Measurements from ENCODE around the gene SMARCB1. TPM values are rescaled to one million over a fixed set of nuclear protein-coding genes. Genes with fewer than 3 reads are reported as not detected.
"Not testable (repeated sequence)": the region's sequence is repeated elsewhere in the genome, so short reads cannot be mapped to it uniquely, and the experiment has no call there.

The SMARCB1 gene
- total and polyA plus RNA-seq, 2 donors (not counting 1 experiment from before 2014, with no cell fraction given), result 179 to 190 TPM

GRCh38 chr22:23862103-23862502 lies 75.3 kb downstream of the SMARCB1 start:
- ChIA-PET POLR2A (no interaction called here), CTCF (interaction anchor here (0.9 to 1.4 kb wide), 4 partner anchors 12 to 52 kb away, joined by 3 to 7 read pairs (median 3); partner anchors contain the start of gene MIF)
- WGBS (ENCODE audit: insufficient coverage), result 86% methylated on average over 2 of the region's 3 CpGs
- H3K27ac ChIP-seq (ENCODE audit: low read length in 2 of 2), result no peak overlapping the region
- Mint-ChIP-seq H3K4me1 (peaks cover 22% of the 10 kb centered on the region), H3K27me3 (no peaks in the 10 kb centered on the region), H3K9me3 (ENCODE audit: insufficient read depth) (no peaks in the 10 kb centered on the region), H3K27ac (peak overlapping the region; percentile 24), H3K4me3 (no peak overlapping the region)
- no peaks in the 10 kb centered on the region for H3K27me3 ChIP-seq (replicated peaks in 1 of 4; ENCODE audit: control extremely low read depth in 1 of 4, control insufficient read depth in 3 of 4, insufficient read depth in 4 of 4, low read length in 3 of 4)
- H3K9ac ChIP-seq (ENCODE audit: low read length), result no peak overlapping the region
- TF ChIP-seq CTCF (IDR thresholded peaks at IDR 0.05), result peak; percentile 36
- no peak for TF ChIP-seq EZH2 (IDR thresholded peaks at IDR 0.05; ENCODE audit: borderline replicate concordance, insufficient read depth, low read depth, low read length, poor library complexity, severe bottlenecking)
- DNase-seq (peak; percentile 47), ATAC-seq (ENCODE audit: low read depth) (no peak)
- peaks cover 37% of the 10 kb centered on the region for H3K79me2 ChIP-seq (ENCODE audit: control insufficient read depth, insufficient read depth, low read length)
- H3K4me1 ChIP-seq (ENCODE audit: control insufficient read depth in 2 of 2, insufficient read depth in 2 of 2, low read length in 2 of 2), result peaks cover 10 to 17% of the 10 kb centered on the region in 2 donors
- intact Hi-C loops (cut with micrococcal nuclease), result loop anchor here (5.0 to 10.0 kb wide), 2 partner anchors 93 to 315 kb away; no protein-coding TSS in a partner anchor
- H2AFZ ChIP-seq (ENCODE audit: insufficient read depth, low read depth, low read length, poor library complexity, severe bottlenecking), result no peak overlapping the region
- H3K36me3 ChIP-seq (replicated peaks in 1 of 2; ENCODE audit: control extremely low read depth in 1 of 2, control insufficient read depth in 1 of 2, extremely low read depth in 1 of 2, insufficient read depth in 2 of 2, low read length in 1 of 2), result peaks cover 0 to 23% of the 10 kb centered on the region in 2 experiments
- H3K4me3 ChIP-seq (ENCODE audit: control extremely low read depth in 1 of 5, extremely low read depth in 1 of 5, insufficient read depth in 1 of 5, low read depth in 2 of 5, low read length in 4 of 5), result no peak overlapping the region
- no peaks in the 10 kb centered on the region for H4K20me1 ChIP-seq (ENCODE audit: control insufficient read depth, insufficient read depth, low read length, poor library complexity, severe bottlenecking)
- H3K9me3 ChIP-seq (ENCODE audit: control extremely low read depth in 1 of 3, control insufficient read depth in 2 of 3, insufficient read depth in 1 of 3, low read length in 2 of 3), result no peaks in the 10 kb centered on the region
- no peak overlapping the region for H3K4me2 ChIP-seq (replicated peaks; ENCODE audit: low read depth, low read length, poor library complexity, severe bottlenecking)

- intact Hi-C loops (cut with micrococcal nuclease), result loop anchor here (5.0 to 10.0 kb wide), 2 partner anchors 90 to 313 kb away; no protein-coding TSS in a partner anchor
- H3K27ac Mint-ChIP-seq; H4K20me1 ChIP-seq (ENCODE audit: control insufficient read depth, insufficient read depth, low read length, poor library complexity, severe bottlenecking); H3K4me1 ChIP-seq (ENCODE audit: control insufficient read depth in 2 of 2, insufficient read depth in 2 of 2, low read length in 2 of 2); POLR2A ChIA-PET; H3K9ac ChIP-seq (ENCODE audit: low read length); H3K4me3 Mint-ChIP-seq; ATAC-seq (ENCODE audit: low read depth); DNase-seq; H3K27me3 Mint-ChIP-seq; H3K27me3 ChIP-seq (replicated peaks in 1 of 4; ENCODE audit: control extremely low read depth in 1 of 4, control insufficient read depth in 3 of 4, insufficient read depth in 4 of 4, low read length in 3 of 4); H3K27ac ChIP-seq (ENCODE audit: low read length in 2 of 2); H3K4me2 ChIP-seq (replicated peaks; ENCODE audit: low read depth, low read length, poor library complexity, severe bottlenecking); H2AFZ ChIP-seq (ENCODE audit: insufficient read depth, low read depth, low read length, poor library complexity, severe bottlenecking); H3K9me3 ChIP-seq (ENCODE audit: control extremely low read depth in 1 of 3, control insufficient read depth in 2 of 3, insufficient read depth in 1 of 3, low read length in 2 of 3); H3K9me3 Mint-ChIP-seq (ENCODE audit: insufficient read depth); H3K4me3 ChIP-seq (ENCODE audit: control extremely low read depth in 1 of 5, extremely low read depth in 1 of 5, insufficient read depth in 1 of 5, low read depth in 2 of 5, low read length in 4 of 5); H3K4me1 Mint-ChIP-seq: not testable (repeated sequence)
- peaks cover 2 to 45% of the 10 kb centered on the region in 2 experiments for H3K36me3 ChIP-seq (replicated peaks in 1 of 2; ENCODE audit: control extremely low read depth in 1 of 2, control insufficient read depth in 1 of 2, extremely low read depth in 1 of 2, insufficient read depth in 2 of 2, low read length in 1 of 2)
- CTCF ChIA-PET, result interaction anchor here (0.6 to 1.0 kb wide), 2 partner anchors 30 to 36 kb away, joined by 3 to 4 read pairs; partner anchors contain the start of gene MIF
- peaks cover 24% of the 10 kb centered on the region for H3K79me2 ChIP-seq (ENCODE audit: control insufficient read depth, insufficient read depth, low read length)
- WGBS (ENCODE audit: insufficient coverage), result 92% methylated on average over 7 of the region's 11 CpGs
These were observed 77.9 kb downstream of the SMARCB1 start for GRCh38 chr22:23864499-23865154.
